NB4 (cell line): Measurements from ENCODE around the gene KIF18B.

Source experiments
- CTCF ChIP-seq: IDR thresholded peaks from one replicate; pipeline ENCODE4 v1.5.1; 2012; ENCODE audit warnings: low read depth, low read length
- MAX ChIP-seq: IDR thresholded peaks from 2 replicates; pipeline ENCODE4 v1.6.1; 2011; ENCODE audit warnings: low read depth, low read length
- MYC ChIP-seq: IDR thresholded peaks from 2 replicates; pipeline ENCODE4 v1.6.1; 2011; ENCODE audit warnings: low read depth, low read length
- POLR2A ChIP-seq: IDR thresholded peaks from 2 replicates; pipeline ENCODE4 v1.6.1; 2011; ENCODE audit warnings: mild to moderate bottlenecking; ENCODE audit not compliant: insufficient read length; ENCODE audit errors: extremely low read depth

GRCh38 chr17:44906763-44907728 is 40.5 kb downstream of the KIF18B start:
- TF ChIP-seq CTCF = no peak
- no peak for TF ChIP-seq MAX
- TF ChIP-seq POLR2A = no peak
- no peak for TF ChIP-seq MYC
